Lung (tissue), 12 donors: Measurements from ENCODE around the gene TENM4. TPM values are rescaled to one million over a fixed set of nuclear protein-coding genes. Genes with fewer than 3 reads are reported as not detected.

ENCODE experiments used
- ATAC-seq: fragments of 200-7000 bp; cut with Tn5 transposase; one replicate; pipeline ENCODE4 v1.9.1; 2020; ENCODE audit warnings: moderate number of reproducible peaks; ENCODE audit not compliant: insufficient read depth, low FRiP score
- DNase-seq, 3 donors: peaks; one replicate each; pipeline ENCODE4 v3.0.0-alpha.2; 2013 to 2017
- H3K27ac ChIP-seq, 2 donors: one replicate each; pipeline ENCODE4 v1.5.1; 2013; ENCODE audit warnings: mild to moderate bottlenecking in 2 of 2, moderate library complexity in 2 of 2, control low read depth in 1 of 2, inconsistent platforms in 1 of 2, low read depth in 1 of 2, low read length in 1 of 2
- H3K27me3 ChIP-seq, 3 donors: one replicate each; pipeline ENCODE4 v1.5.1; 2013; ENCODE audit warnings: low read length in 2 of 3; ENCODE audit not compliant: control insufficient read depth in 3 of 3, insufficient read depth in 3 of 3
- H3K36me3 ChIP-seq, 4 donors: one replicate each; pipeline ENCODE4 v1.5.1; 2013; ENCODE audit warnings: low read length in 4 of 4, mild to moderate bottlenecking in 1 of 4, moderate library complexity in 1 of 4; ENCODE audit not compliant: control insufficient read depth in 4 of 4, insufficient read depth in 4 of 4
- H3K4me1 ChIP-seq, 5 donors: one replicate each; pipeline ENCODE4 v1.5.1; 2013; ENCODE audit warnings: low read length in 5 of 5, mild to moderate bottlenecking in 2 of 5, moderate library complexity in 1 of 5; ENCODE audit not compliant: control insufficient read depth in 5 of 5, insufficient read depth in 5 of 5
- H3K4me3 ChIP-seq: one replicate; pipeline ENCODE4 v1.5.1; 2013; ENCODE audit warnings: mild to moderate bottlenecking, control low read depth, moderate library complexity
- H3K9ac ChIP-seq, 2 donors: one replicate each; pipeline ENCODE4 v1.5.1; 2013; ENCODE audit warnings: low read length in 2 of 2, control low read depth in 1 of 2; ENCODE audit not compliant: insufficient read depth in 1 of 2
- H3K9me3 ChIP-seq, 4 donors: one replicate each; pipeline ENCODE4 v1.5.1; 2013; ENCODE audit warnings: low read length in 3 of 4, mild to moderate bottlenecking in 1 of 4, moderate library complexity in 1 of 4; ENCODE audit not compliant: control insufficient read depth in 4 of 4, insufficient read depth in 3 of 4
- CTCF ChIP-seq: IDR thresholded peaks from 2 replicates; pipeline ENCODE4 v1.5.1; 2012; ENCODE audit warnings: mild to moderate bottlenecking; ENCODE audit errors: control extremely low read depth, extremely low read depth
- WGBS, 2 donors: extraction: QIAGEN DNeasy Blood & Tissue Kit; methylation state at CpG; one replicate each; pipeline ENCODE4 v1.1.7; 2013; 5-methylcytosine and 5-hydroxymethylcytosine counted together
- polyA plus RNA-seq, 2 donors: library from polyadenylated mRNA; stranded (reverse); fragments of 200-250 nt; gene quantifications; one replicate each; pipeline ENCODE4 v1.2.1, GENCODE V29; 2013
- total RNA-seq, 2 donors: library from RNA; depleted of rRNA in 1 of 2; stranded (reverse); fragments of >200 nt in 1 of 2; gene quantifications; one replicate each; pipeline ENCODE4 v1.2.1, GENCODE V29; 2014 to 2021
- donor health status: control.
- donor health status: control.
- donor health status: Bipolar disorder and iron deficiency.
- donor health status: healthy.
- donor health status: DM: yes; HTN: yes; CAD: no.

The TENM4 gene
- total and polyA plus RNA-seq, 4 donors: 0.28 to 16.4 (median 3.2) TPM

GRCh38 chr11:78820741-78821140, 620.1 kb downstream of the TENM4 start:
- no peak for TF ChIP-seq CTCF
- 80 to 89% methylated on average over 3 of the region's 3 CpGs for whole genome bisulfite sequencing, 2 donors
- Histone ChIP-seq H3K4me3 (no peak overlapping the region), H3K27me3 (no peaks in the 10 kb centered on the region), H3K36me3 (no peaks in the 10 kb centered on the region), H3K9me3 (no peaks in the 10 kb centered on the region), H3K27ac (no peak overlapping the region), H3K9ac (no peak overlapping the region), H3K4me1 (peaks cover 0 to 20% (median 10%) of the 10 kb centered on the region in 5 donors)
- ATAC-seq (no peak), DNase-seq (no peak)

- DNase-seq (no peak), ATAC-seq (no peak)
- H3K36me3 ChIP-seq: no peaks in the 10 kb centered on the region
- no peak for TF ChIP-seq CTCF
- H3K4me1 ChIP-seq: peaks cover 0 to 8% (median 0%) of the 10 kb centered on the region in 5 donors
- H3K9me3 ChIP-seq: no peaks in the 10 kb centered on the region
- H3K9ac ChIP-seq: no peak overlapping the region
- 87 to 92% methylated on average over 4 of the region's 4 CpGs for WGBS, 2 donors
- no peak overlapping the region for H3K27ac ChIP-seq
- no peak overlapping the region for H3K4me3 ChIP-seq
- no peaks in the 10 kb centered on the region for H3K27me3 ChIP-seq
Observed at GRCh38 chr11:78818201-78818600, 622.6 kb downstream of the TENM4 start.

GRCh38 chr11:78815831-78816230, 625.0 kb downstream of the TENM4 start:
- H3K27ac ChIP-seq: no peak overlapping the region
- TF ChIP-seq CTCF: no peak
- DNase-seq (no peak), ATAC-seq (no peak)
- H3K4me3 ChIP-seq: no peak overlapping the region
- H3K9ac ChIP-seq: no peak overlapping the region
- no peaks in the 10 kb centered on the region for H3K9me3 ChIP-seq
- no peaks in the 10 kb centered on the region for H3K36me3 ChIP-seq
- H3K4me1 ChIP-seq: peaks cover 0 to 16% (median 6%) of the 10 kb centered on the region in 5 donors
- WGBS, 2 donors: 72 to 84% methylated on average over 6 of the region's 6 CpGs
- H3K27me3 ChIP-seq: no peaks in the 10 kb centered on the region

- Histone ChIP-seq H3K4me1 (peaks cover 3 to 38% (median 19%) of the 10 kb centered on the region in 5 donors), H3K36me3 (no peaks in the 10 kb centered on the region), H3K27ac (no peak overlapping the region), H3K4me3 (no peak overlapping the region), H3K9ac (no peak overlapping the region), H3K27me3 (no peaks in the 10 kb centered on the region), H3K9me3 (no peaks in the 10 kb centered on the region)
- no peak for TF ChIP-seq CTCF
- ATAC-seq (peak; percentile 54), DNase-seq (peak; percentile 64 to 79 (median 75))
- 52 to 78% methylated on average over 6 of the region's 6 CpGs for WGBS, 2 donors
Observed at GRCh38 chr11:78812513-78813293, 628.1 kb downstream of the TENM4 start.
